ENCODE data around the gene MARCHF10.

DNA sequence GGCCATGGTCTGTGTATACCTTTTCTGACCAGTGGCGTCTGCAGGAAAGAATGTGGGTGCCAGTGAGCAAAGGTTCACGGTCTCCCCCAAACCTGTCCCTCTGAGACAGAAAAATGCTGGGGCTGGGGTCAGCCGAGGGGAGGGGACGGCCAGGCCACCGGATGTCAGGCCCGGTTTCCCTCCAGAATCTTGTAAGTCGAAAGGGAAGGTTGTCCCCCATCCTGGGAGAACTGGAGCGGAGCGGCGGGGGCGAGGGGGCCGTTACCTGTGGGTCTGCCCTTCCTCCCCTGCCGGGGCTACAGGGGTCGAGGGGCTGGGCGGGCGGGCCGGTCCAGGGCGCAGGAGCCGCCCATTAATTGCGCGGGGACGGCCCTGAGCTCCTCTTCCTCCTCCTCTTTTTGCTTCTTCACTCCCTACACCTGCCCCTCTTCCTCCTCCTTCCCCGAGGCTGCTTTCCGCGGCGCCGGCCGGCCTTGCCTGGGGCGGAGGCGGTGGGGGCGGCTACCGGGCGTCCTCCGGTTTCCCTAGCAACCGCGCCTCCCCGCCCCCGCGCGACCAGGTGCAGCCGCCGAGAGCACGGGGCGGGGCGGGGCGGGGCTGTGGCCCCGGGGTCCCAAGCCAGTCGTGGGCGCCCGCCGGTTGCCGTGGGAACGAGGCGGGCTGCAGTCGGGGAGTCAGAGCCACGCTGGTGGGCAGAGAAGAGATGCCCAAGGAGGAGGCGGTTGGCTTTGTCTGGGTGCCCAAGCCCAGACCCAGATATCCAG lies at the start of gene MARCHF10:
- TF ChIP-seq CTCF (IDR thresholded peaks at IDR 0.05; ENCODE audit: poor library complexity, severe bottlenecking): no peak
- TF ChIP-seq EZH2 (IDR thresholded peaks at IDR 0.05; ENCODE audit: borderline replicate concordance, insufficient read depth, low read length, poor library complexity, severe bottlenecking): no peak
- no peak for TF ChIP-seq POLR2AphosphoS5 (IDR thresholded peaks at IDR 0.05)
- TF ChIP-seq, protein P1, sequence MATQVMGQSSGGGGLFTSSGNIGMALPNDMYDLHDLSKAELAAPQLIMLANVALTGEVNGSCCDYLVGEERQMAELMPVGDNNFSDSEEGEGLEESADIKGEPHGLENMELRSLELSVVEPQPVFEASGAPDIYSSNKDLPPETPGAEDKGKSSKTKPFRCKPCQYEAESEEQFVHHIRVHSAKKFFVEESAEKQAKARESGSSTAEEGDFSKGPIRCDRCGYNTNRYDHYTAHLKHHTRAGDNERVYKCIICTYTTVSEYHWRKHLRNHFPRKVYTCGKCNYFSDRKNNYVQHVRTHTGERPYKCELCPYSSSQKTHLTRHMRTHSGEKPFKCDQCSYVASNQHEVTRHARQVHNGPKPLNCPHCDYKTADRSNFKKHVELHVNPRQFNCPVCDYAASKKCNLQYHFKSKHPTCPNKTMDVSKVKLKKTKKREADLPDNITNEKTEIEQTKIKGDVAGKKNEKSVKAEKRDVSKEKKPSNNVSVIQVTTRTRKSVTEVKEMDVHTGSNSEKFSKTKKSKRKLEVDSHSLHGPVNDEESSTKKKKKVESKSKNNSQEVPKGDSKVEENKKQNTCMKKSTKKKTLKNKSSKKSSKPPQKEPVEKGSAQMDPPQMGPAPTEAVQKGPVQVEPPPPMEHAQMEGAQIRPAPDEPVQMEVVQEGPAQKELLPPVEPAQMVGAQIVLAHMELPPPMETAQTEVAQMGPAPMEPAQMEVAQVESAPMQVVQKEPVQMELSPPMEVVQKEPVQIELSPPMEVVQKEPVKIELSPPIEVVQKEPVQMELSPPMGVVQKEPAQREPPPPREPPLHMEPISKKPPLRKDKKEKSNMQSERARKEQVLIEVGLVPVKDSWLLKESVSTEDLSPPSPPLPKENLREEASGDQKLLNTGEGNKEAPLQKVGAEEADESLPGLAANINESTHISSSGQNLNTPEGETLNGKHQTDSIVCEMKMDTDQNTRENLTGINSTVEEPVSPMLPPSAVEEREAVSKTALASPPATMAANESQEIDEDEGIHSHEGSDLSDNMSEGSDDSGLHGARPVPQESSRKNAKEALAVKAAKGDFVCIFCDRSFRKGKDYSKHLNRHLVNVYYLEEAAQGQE (IDR thresholded peaks at IDR 0.05; ENCODE audit: borderline replicate concordance): no peak
- TF ChIP-seq RAD21 (conservative IDR thresholded peaks at IDR 0.05): no peak
- TF ChIP-seq EP300 (conservative IDR thresholded peaks at IDR 0.05; ENCODE audit: poor library complexity, severe bottlenecking): peak; percentile 14
- TF ChIP-seq TAF1 (IDR thresholded peaks at IDR 0.05; ENCODE audit: low read depth): no peak
- no peak for TF ChIP-seq SMC3 (conservative IDR thresholded peaks at IDR 0.05; ENCODE audit: poor library complexity)

Measured in neural cell (in vitro differentiated cells).